OCI-LY3 (cell line): ENCODE results near the gene PSEN1.

Source experiments
- EZH2phosphoT487 ChIP-seq: fragments of 200-600 bp; shearing (Covaris generic); IDR thresholded peaks from 2 replicates; pipeline ENCODE4 v1.6.1; 2018; ENCODE audit warnings: antibody characterized with exemption, mixed run types, low read depth
- TF ChIP-seq, protein P1 (sequence below): fragments of 200-600, 300-600 bp; sonication (generic); IDR thresholded peaks from 2 replicates; pipeline ENCODE4 v1.5.1; 2014; ENCODE audit warnings: antibody characterized with exemption, low read length, low read depth

DNA sequence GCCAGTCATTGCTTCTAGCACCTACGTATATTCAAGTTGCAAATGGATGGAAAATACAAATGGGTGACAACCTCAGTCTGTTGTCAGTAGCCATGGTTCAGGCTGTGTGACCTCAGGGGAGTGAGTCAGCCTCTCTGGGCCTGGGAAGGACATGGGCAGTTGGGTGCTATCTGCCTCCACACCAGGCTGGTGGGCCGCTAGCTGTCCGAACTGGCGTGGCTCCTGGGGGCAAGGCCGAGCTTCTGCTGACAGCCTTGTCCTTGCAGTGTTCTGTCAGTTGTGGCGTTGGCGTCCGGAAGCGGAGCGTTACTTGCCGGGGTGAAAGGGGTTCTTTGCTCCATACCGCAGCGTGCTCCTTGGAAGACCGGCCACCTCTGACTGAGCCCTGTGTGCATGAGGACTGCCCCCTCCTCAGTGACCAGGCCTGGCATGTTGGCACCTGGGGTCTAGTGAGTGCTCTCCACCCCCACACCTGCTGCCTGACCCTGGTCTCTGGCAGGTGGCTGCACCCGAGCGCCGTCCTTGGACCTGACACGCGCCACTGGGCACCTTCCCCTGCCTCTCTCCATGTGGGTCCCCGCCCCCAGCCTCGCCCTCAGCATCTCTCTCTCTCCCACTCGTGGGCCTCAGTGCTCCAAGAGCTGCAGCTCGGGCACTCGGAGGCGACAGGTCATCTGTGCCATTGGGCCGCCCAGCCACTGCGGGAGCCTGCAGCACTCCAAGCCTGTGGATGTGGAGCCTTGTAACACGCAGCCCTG is 118.1 kb downstream of the PSEN1 start:
- TF ChIP-seq, protein P1, sequence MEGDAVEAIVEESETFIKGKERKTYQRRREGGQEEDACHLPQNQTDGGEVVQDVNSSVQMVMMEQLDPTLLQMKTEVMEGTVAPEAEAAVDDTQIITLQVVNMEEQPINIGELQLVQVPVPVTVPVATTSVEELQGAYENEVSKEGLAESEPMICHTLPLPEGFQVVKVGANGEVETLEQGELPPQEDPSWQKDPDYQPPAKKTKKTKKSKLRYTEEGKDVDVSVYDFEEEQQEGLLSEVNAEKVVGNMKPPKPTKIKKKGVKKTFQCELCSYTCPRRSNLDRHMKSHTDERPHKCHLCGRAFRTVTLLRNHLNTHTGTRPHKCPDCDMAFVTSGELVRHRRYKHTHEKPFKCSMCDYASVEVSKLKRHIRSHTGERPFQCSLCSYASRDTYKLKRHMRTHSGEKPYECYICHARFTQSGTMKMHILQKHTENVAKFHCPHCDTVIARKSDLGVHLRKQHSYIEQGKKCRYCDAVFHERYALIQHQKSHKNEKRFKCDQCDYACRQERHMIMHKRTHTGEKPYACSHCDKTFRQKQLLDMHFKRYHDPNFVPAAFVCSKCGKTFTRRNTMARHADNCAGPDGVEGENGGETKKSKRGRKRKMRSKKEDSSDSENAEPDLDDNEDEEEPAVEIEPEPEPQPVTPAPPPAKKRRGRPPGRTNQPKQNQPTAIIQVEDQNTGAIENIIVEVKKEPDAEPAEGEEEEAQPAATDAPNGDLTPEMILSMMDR = no peak
- TF ChIP-seq EZH2phosphoT487 = no peak
